Measurements from ENCODE around the gene POU2F1. TPM values are rescaled to one million over a fixed set of nuclear protein-coding genes. Genes with fewer than 3 reads are reported as not detected.

The POU2F1 gene
- total RNA-seq, 4 donors from 2014 or later, result 8.7 to 34.0 (median 9.6) TPM

DNA sequence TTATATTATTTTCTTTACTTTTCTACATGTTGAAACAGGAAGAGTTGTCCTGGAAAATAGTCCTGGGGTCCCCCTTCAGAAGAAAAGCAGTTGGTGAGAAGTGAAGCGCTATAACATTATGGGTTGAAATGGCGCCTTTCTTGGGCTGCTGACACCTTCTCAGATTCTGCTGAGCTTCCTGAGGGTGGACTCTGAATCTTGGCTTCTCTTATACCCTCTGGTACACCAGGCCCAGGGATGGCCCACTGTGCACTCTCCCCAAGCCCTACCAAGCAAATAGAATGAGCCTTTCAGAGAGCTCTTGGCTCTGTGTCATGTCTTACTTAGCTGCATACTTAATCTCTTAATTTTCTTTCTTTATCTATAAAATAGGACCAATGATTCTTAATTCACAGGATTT, 255.4 kb downstream of the POU2F1 start:
- DNase-seq (ENCODE audit: low spot score in 2 of 2), result no peak
- intact Hi-C loops (cut with DNase I; ENCODE audit: low total_unique reads), result no loop called here
- H3K4me3 ChIP-seq (ENCODE audit: low read depth, poor library complexity, severe bottlenecking), result no peak overlapping the region
- TF ChIP-seq, protein P1, sequence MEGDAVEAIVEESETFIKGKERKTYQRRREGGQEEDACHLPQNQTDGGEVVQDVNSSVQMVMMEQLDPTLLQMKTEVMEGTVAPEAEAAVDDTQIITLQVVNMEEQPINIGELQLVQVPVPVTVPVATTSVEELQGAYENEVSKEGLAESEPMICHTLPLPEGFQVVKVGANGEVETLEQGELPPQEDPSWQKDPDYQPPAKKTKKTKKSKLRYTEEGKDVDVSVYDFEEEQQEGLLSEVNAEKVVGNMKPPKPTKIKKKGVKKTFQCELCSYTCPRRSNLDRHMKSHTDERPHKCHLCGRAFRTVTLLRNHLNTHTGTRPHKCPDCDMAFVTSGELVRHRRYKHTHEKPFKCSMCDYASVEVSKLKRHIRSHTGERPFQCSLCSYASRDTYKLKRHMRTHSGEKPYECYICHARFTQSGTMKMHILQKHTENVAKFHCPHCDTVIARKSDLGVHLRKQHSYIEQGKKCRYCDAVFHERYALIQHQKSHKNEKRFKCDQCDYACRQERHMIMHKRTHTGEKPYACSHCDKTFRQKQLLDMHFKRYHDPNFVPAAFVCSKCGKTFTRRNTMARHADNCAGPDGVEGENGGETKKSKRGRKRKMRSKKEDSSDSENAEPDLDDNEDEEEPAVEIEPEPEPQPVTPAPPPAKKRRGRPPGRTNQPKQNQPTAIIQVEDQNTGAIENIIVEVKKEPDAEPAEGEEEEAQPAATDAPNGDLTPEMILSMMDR (IDR thresholded peaks at IDR 0.05), result no peak
- no peak for TF ChIP-seq POLR2A (IDR thresholded peaks at IDR 0.05)
- 96 to 100% methylated on average over 2 of the region's 2 CpGs for WGBS, 2 donors

Other genes with a start within 250 kb of the POU2F1 start
- under 1 TPM in 3 of 4 donors, not detected in 1; 0.29 to 0.46 (median 0.42) TPM for gene ILDR2, start 245.3 kb upstream of the POU2F1 start, total RNA-seq
- 1 to 10 TPM in 1 of 4 donors, under 1 TPM in 2, not detected in 1; 0.10 to 3.6 (median 0.25) TPM for gene MAEL, start 231.6 kb upstream of the POU2F1 start, total RNA-seq
- gene GPA33, start 130.5 kb upstream of the POU2F1 start, total RNA-seq, result under 1 TPM in 1 of 4 donors, not detected in 3; 0.10 TPM
- gene STYXL2, start 126.8 kb upstream of the POU2F1 start, total RNA-seq, result not detected

Data from lower leg skin (tissue), 4 donors.